ENCODE results near the gene ECT2L.

The ECT2L gene

GRCh38 chr6:138809677-138810076, 13.8 kb downstream of the ECT2L start:
- Histone ChIP-seq H3K9ac (ENCODE audit: low read length) (no peak overlapping the region), H3K9me2 (replicated peaks; ENCODE audit: insufficient read depth, low read length) (no peaks in the 10 kb centered on the region), H3F3A (ENCODE audit: insufficient read depth) (no peaks in the 10 kb centered on the region), H3K27ac (ENCODE audit: low read depth, low read length) (no peak overlapping the region), H3K27me3 (ENCODE audit: low read length) (no peaks in the 10 kb centered on the region), H4K20me1 (ENCODE audit: low read depth, low read length) (no peaks in the 10 kb centered on the region), H2AFZ (ENCODE audit: low read depth, low read length, severe bottlenecking) (no peak overlapping the region), H3K9me3 (ENCODE audit: insufficient read depth, low read length) (no peaks in the 10 kb centered on the region), H3K4me3 (ENCODE audit: insufficient read depth, low read length, poor library complexity, severe bottlenecking) (no peak overlapping the region), H3K4me2 (ENCODE audit: low read depth, low read length, poor library complexity, severe bottlenecking) (no peak overlapping the region), H3K79me2 (ENCODE audit: insufficient read depth, low read length) (no peaks in the 10 kb centered on the region), H3K36me3 (ENCODE audit: low read length) (no peaks in the 10 kb centered on the region)
- TF ChIP-seq EZH2phosphoT487 (conservative IDR thresholded peaks at IDR 0.05; ENCODE audit: low read length), result no peak
- TF ChIP-seq CTCF (IDR thresholded peaks at IDR 0.05; ENCODE audit: insufficient read depth, low read length, poor library complexity, severe bottlenecking), result no peak

- Histone ChIP-seq H3K27ac (ENCODE audit: low read depth, low read length) (no peak overlapping the region), H3K4me3 (ENCODE audit: insufficient read depth, low read length, poor library complexity, severe bottlenecking) (no peak overlapping the region), H3F3A (ENCODE audit: insufficient read depth) (no peaks in the 10 kb centered on the region), H3K36me3 (ENCODE audit: low read length) (no peaks in the 10 kb centered on the region), H4K20me1 (ENCODE audit: low read depth, low read length) (no peaks in the 10 kb centered on the region), H2AFZ (ENCODE audit: low read depth, low read length, severe bottlenecking) (no peak overlapping the region), H3K79me2 (ENCODE audit: insufficient read depth, low read length) (no peaks in the 10 kb centered on the region), H3K4me2 (ENCODE audit: low read depth, low read length, poor library complexity, severe bottlenecking) (no peak overlapping the region), H3K9ac (ENCODE audit: low read length) (no peak overlapping the region), H3K27me3 (ENCODE audit: low read length) (no peaks in the 10 kb centered on the region), H3K9me2 (replicated peaks; ENCODE audit: insufficient read depth, low read length) (no peaks in the 10 kb centered on the region), H3K9me3 (ENCODE audit: insufficient read depth, low read length) (no peaks in the 10 kb centered on the region)
- TF ChIP-seq CTCF (IDR thresholded peaks at IDR 0.05; ENCODE audit: insufficient read depth, low read length, poor library complexity, severe bottlenecking), result no peak
- no peak for TF ChIP-seq EZH2phosphoT487 (conservative IDR thresholded peaks at IDR 0.05; ENCODE audit: low read length)
These were observed 16.0 kb downstream of the ECT2L start for GRCh38 chr6:138811866-138812265.

- H3K9ac ChIP-seq (ENCODE audit: low read length), result no peak overlapping the region
- TF ChIP-seq EZH2phosphoT487 (conservative IDR thresholded peaks at IDR 0.05; ENCODE audit: low read length) (no peak), CTCF (IDR thresholded peaks at IDR 0.05; ENCODE audit: insufficient read depth, low read length, poor library complexity, severe bottlenecking) (no peak)
- H3F3A ChIP-seq (ENCODE audit: insufficient read depth), result no peaks in the 10 kb centered on the region
- no peaks in the 10 kb centered on the region for H3K9me3 ChIP-seq (ENCODE audit: insufficient read depth, low read length)
- H3K4me3 ChIP-seq (ENCODE audit: insufficient read depth, low read length, poor library complexity, severe bottlenecking), result no peak overlapping the region
- H3K27ac ChIP-seq (ENCODE audit: low read depth, low read length), result no peak overlapping the region
- H2AFZ ChIP-seq (ENCODE audit: low read depth, low read length, severe bottlenecking), result no peak overlapping the region
- no peaks in the 10 kb centered on the region for H3K79me2 ChIP-seq (ENCODE audit: insufficient read depth, low read length)
- no peaks in the 10 kb centered on the region for H4K20me1 ChIP-seq (ENCODE audit: low read depth, low read length)
- H3K27me3 ChIP-seq (ENCODE audit: low read length), result no peaks in the 10 kb centered on the region
- H3K9me2 ChIP-seq (replicated peaks; ENCODE audit: insufficient read depth, low read length), result no peaks in the 10 kb centered on the region
- no peaks in the 10 kb centered on the region for H3K36me3 ChIP-seq (ENCODE audit: low read length)
- no peak overlapping the region for H3K4me2 ChIP-seq (ENCODE audit: low read depth, low read length, poor library complexity, severe bottlenecking)
These were observed 18.4 kb downstream of the ECT2L start for GRCh38 chr6:138814179-138814834.
